GM21737 (cell line): ENCODE results near the gene DLX6.
"Not testable (repeated sequence)": the region's sequence is repeated elsewhere in the genome, so short reads cannot be mapped to it uniquely, and the experiment has no call there.

Experiments used
- ATAC-seq: cut with Tn5 transposase; IDR thresholded peaks from one replicate; pipeline ENCODE4 v1.9.1; 2021; ENCODE audit warnings: mild to moderate bottlenecking, moderate library complexity; ENCODE audit not compliant: unreplicated experiment

The DLX6 gene

GRCh38 chr7:97021747-97022490 lies 16.6 kb downstream of the DLX6 start:
- ATAC-seq, result no peak

DNA sequence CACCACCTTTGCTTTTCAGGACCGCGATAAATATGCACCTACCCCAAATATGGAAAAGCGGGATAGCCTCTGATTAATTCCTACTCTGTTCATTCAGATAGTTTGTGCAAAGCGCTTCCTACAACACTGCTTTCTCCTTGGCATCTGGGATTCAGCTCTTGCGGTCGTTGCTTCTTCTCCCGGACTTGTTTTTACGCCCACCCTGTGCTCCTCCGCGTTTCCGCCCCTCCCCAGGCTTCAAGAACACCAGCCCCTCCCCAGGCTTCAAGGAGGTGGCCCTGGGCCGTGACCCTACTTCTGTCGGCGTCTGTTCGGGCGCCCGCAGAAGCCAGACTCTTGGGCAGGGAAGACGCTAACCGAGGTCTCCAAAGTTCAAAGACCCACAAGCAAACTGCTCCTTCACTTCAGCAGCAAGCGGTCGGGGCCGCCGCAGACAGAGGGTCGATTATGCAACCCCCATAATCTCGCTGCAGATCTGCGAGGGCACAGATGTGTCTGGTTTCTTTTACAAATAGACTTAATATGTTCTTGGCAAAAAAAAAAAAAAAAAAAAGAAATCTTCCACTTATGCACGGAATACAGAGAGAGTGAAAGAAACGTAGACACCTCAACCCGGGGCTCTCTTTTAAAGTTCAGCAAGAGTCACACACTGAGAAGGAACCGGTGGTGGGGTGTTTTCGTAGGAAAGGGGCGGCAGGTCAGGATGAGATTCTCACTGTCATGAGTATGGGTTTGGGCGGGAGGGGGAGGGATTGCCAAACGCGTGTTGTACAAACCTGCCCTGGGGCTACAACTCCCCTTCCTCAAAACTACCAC lies 17.3 kb downstream of the DLX6 start:
- no peak for ATAC-seq

DNA sequence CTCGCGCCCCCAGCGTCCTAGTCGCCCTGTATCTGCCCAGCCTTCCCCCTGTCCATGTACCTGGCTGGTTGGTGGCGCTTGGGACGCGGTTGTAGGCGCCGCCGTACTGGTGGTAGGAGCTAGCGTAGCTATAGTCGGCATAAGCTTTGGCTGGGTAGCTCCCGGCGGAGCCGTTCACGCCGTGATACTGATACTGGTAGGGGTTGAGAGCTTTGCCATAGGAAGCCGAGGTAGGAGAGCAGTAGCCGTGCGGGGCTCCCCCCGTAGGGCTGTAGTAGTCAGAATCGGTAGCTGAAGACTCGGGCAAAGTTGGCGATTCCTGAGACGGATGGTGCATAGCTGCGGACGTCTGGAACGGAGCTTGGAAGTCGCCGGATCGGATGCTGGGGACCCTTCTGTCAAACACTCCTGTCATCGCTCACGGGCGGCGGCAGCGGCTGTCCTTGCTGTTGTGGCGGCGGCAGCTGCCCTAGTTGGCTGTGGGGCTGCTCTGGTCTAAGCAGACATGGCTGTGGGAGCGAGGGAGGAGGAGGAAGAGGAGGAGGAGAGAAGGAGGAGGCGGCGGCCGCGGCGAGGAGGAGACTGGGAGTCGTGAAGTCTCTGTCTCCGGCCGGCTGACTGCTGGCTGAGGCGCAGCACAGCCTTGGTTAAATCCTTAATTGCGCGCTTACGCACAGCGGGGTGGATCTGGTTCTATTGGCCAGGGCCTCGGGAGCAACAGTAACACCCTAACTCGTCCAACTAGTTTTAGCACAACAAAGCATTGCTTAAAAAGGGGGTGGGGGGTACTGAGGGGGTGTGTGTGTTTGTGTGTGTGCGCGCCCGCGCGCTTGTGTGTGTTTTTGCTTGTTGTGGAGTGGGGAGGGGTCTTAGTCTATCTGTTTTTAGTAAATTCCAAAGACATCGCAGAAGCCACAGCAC lies 19.1 kb downstream of the DLX6 start, which contains the start of gene DLX5:
Gene DLX5 (minus strand): TSS at position 623 of the 921 bp plus-strand sequence. CDS start 208 bp downstream, at position 415.
- no peak for ATAC-seq

DNA sequence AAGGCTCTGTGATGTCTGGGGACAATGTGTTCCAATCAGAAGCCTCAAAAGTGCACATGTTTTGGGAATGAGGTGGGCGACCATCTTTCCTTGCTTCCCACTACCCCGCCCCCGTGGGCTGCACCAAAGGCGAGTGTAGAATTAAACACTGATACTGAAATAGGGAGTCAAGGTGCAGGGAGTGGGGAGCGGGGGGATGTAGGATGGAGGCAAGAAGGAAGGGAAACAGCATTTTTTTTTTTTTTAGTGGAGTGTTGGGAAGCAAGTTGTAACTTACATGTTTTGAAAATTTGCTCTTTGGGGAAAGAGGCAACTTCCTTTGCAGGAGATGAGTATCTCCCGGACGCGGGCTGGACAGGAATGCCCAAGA lies 19.8 kb downstream of the DLX6 start:
- ATAC-seq, result no peak

DNA sequence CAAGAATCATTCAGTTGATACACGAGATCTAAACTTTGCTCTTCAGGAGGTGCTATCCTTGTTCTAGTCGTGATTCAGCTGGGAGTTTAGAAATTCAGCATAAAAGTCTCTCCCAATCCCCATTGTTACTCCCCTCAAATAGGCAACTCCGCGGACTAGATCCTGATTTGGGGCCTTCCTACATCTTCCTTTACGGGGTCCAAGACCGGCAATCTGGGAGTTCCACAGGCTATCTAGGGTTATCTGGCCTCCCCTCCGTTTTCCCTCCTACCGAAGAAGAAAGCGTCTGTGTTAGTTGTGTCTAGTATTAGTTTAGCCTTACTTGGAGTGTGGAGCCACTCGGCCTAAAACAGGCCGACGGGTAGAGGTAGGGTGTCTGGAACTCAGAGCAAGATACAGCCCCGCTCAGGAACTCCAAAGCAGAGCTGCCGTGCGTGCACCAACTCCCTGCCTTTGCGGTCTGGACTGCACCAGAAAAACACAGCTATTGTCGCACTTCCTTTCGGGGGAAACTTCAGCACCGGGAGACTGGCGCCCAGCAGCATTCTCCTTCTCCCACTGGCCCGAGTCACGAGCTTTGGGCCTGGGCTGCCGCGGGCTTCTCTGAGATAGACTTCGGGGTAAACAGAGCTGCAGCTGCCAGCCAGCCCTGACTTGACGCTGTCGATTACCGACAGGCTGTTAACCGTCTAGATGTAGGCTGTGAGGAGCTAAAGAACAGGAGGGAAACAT lies 20.8 kb downstream of the DLX6 start:
- no peak for ATAC-seq

DNA sequence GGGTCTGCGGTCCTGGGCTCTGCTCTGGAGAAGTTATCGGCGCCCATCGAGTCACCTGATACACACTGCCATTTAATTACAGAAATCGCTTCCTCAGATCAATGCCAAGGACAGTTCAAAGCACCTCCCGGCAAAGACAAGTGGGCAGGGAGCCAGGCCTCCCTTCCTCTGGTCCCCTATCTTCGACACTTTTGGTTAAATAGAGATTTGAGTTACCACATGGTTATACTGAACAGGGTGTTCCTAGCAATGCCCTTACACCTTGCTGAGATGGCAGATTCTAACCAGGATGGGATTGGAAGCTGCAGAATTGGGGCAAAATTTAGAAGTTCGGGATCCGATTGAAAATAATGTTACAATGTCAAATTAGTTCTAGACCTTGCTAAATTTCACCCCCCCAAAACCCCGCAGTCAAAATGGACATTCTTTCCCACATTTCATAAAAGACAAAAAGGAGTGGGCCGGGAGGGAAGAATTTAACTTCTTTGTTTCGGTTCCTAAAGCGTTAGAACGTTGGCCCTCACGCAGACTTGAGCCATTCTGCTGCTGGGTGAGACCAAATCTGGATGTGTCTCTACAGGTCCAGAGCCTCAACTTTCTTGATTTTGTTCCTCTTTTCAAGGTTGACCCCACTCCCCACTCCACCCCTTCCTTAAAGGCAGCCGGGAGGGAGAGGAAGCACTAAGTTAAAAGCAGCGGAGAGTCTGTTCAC lies 21.5 kb downstream of the DLX6 start:
- no peak for ATAC-seq

DNA sequence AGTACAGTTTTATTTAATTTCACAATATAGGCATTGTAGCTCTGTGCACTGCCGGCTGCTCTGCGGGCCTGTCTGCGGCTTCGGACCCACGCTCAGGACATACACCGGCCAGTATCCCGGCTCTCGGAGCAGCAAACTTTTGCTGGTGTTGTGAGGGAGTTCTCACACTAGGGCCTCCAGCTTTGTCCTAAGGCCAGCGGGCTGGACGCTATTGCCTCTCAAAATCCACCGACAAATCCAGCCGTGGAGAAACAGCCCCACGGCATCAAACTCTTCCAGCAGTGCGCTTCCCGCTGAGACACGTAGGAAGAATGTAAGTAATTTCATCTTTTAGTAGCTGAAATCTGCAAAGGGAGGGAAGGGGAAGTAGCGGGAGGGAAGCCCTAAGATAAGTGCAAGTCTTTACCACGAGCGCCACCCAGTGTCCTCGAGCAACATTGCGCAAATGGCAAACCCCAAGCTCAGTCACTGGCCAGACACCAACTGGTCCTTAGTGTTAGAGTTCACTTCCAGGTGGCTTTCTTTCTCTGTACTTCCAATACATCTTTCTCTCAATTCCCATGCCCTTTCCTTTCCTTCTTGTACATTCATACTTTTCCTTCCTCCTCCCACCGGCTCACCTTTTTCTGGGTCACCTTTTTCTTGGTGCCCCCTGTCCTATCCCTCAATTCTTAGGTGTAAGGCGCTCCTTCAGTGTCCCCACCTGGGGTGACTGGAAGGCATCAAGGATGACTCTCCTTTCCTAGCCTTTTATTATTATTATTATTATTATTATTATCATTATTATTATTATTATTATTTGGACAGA lies 22.3 kb downstream of the DLX6 start:
- no peak for ATAC-seq

GRCh38 chr7:97034213-97034852 lies 29.0 kb downstream of the DLX6 start:
- ATAC-seq, result not testable (repeated sequence)

DNA sequence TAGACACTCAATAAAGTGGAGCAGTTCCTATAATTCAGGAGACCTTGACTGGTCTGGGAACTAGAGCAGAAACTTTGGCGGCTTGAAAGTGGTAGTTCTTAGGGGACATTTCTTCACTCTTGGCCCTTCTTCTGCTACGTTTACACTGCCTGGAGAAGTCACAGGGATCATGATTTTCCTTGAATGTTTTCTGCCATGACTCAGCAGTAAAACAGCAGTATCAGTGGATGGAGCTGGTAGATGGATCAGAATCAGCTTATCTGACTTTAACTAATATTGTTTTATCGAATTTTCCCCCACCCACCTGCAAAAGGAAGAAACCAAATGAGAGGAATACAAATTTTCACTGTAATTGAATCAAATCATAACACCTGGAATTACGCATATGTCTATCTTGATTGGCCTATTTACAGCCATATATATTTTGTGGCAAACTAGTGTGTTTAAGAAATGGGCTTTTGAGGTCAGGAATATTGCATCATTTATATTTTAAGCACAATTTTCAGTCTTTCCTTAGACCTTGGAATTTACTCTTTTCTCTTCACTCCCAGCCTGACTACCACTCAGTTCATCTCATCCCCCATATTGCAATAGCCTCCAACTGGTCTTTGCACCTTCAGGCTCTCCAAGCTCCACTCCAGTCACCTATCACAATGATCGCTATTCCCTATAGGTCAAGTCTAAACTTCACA lies 34.2 kb downstream of the DLX6 start:
- no peak for ATAC-seq

DNA sequence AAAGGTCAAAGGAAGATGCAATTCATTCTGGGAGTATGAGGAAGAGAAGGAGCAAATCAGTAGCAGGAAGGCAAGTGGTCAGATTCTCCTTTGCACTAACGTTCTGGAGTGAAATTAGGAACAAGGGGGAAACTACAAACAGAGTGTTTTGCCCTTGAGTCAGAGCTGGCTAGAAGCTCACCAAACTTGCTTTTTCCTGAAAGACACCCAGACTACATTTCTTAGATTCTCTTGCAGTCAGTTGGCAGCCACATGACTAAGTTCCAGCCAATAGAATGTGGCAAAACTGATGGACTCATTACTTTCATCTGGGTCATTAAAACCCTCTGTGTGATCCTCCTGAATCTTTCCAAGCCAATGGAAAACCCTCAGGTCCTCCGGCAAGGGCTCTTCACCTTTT lies 37.9 kb downstream of the DLX6 start:
- no peak for ATAC-seq
